ENCODE measurements around the gene GPSM1.

Gene GPSM1

GRCh38 chr9:136335296-136336155 lies 8.2 kb downstream of the GPSM1 start:
- DNase-seq, result no peak

- DNase-seq, result no peak
These were observed 9.0 kb downstream of the GPSM1 start for GRCh38 chr9:136336156-136336870.

- DNase-seq, result no peak
These were observed 9.5 kb downstream of the GPSM1 start for GRCh38 chr9:136336881-136337280.

GRCh38 chr9:136337416-136338395 lies 10.4 kb downstream of the GPSM1 start:
- no peak for DNase-seq

- no peak for DNase-seq
These were observed 11.2 kb downstream of the GPSM1 start for GRCh38 chr9:136338511-136338910.

GRCh38 chr9:136339173-136339957 lies 12.0 kb downstream of the GPSM1 start:
- DNase-seq, result no peak

GRCh38 chr9:136339958-136340310 lies 12.6 kb downstream of the GPSM1 start:
- no peak for DNase-seq

GRCh38 chr9:136340356-136341041 lies 13.2 kb downstream of the GPSM1 start:
- no peak for DNase-seq

GRCh38 chr9:136341042-136341655 lies 13.8 kb downstream of the GPSM1 start:
- DNase-seq, result no peak

GRCh38 chr9:136341769-136342168 lies 14.4 kb downstream of the GPSM1 start:
- no peak for DNase-seq

GRCh38 chr9:136342181-136343120 lies 15.1 kb downstream of the GPSM1 start:
- DNase-seq, result peak; percentile 52

GRCh38 chr9:136343121-136343883 lies 16.0 kb downstream of the GPSM1 start:
- DNase-seq, result no peak

- no peak for DNase-seq
These were observed 16.5 kb downstream of the GPSM1 start for GRCh38 chr9:136343884-136344269.

GRCh38 chr9:136344544-136345280 lies 17.4 kb downstream of the GPSM1 start:
- DNase-seq, result no peak

- DNase-seq, result no peak
These were observed 18.2 kb downstream of the GPSM1 start for GRCh38 chr9:136345281-136346156.

GRCh38 chr9:136346157-136346481 lies 18.8 kb downstream of the GPSM1 start:
- DNase-seq, result no peak

GRCh38 chr9:136346927-136347465 lies 19.7 kb downstream of the GPSM1 start:
- no peak for DNase-seq

Measured in activated naive CD4-positive, alpha-beta T cell treated with anti-CD3 and anti-CD28 coated beads, Interleukin-2, amount 50 U/mL, for 16 hours (primary cell).